ENCODE data around the gene SLC34A1. TPM values are rescaled to one million over a fixed set of nuclear protein-coding genes. Genes with fewer than 3 reads are reported as not detected.
A peak's percentile ranks its signal among the peaks of the same experiment; 100 is the strongest.

SLC34A1 gene
- total and polyA plus RNA-seq, 9 donors, result not detected

GRCh38 chr5:177382423-177383029 lies 1.7 kb upstream of the SLC34A1 start:
- Histone ChIP-seq H3K27me3 (no peaks in the 10 kb centered on the region), H3K36me3 (no peaks in the 10 kb centered on the region), H3K4me3 (no peak overlapping the region), H3K4me1 (ENCODE audit: insufficient read depth) (no peaks in the 10 kb centered on the region), H3K27ac (no peak overlapping the region), H3K9me3 (no peaks in the 10 kb centered on the region)
- peak in 2 of 5 donors; percentile 44 to 72 for DNase-seq
- intact Hi-C loops (cut with DNase I), result loop anchor here in 2 of 4 donors (10.0 kb wide), 2 partner anchors 268 to 792 kb away; no protein-coding TSS in a partner anchor
- WGBS, 3 donors, result 15 to 26% (median 20%) methylated on average over 11 of the region's 11 CpGs
- TF ChIP-seq EP300 (IDR thresholded peaks at IDR 0.05), result no peak
- no peak for TF ChIP-seq POLR2A (IDR thresholded peaks at IDR 0.05)
- TF ChIP-seq CTCF (IDR thresholded peaks at IDR 0.05), result no peak

- intact Hi-C loops (cut with DNase I), result loop anchor here in 2 of 4 donors (10.0 kb wide), 2 partner anchors 268 to 792 kb away; no protein-coding TSS in a partner anchor
- Histone ChIP-seq H3K27me3 (no peaks in the 10 kb centered on the region), H3K27ac (no peak overlapping the region), H3K4me3 (no peak overlapping the region), H3K36me3 (no peaks in the 10 kb centered on the region), H3K4me1 (ENCODE audit: insufficient read depth) (no peaks in the 10 kb centered on the region), H3K9me3 (no peaks in the 10 kb centered on the region)
- TF ChIP-seq CTCF (IDR thresholded peaks at IDR 0.05) (no peak), EP300 (IDR thresholded peaks at IDR 0.05) (no peak), POLR2A (IDR thresholded peaks at IDR 0.05) (no peak)
- 80 to 84% (median 80%) methylated on average over 9 of the region's 9 CpGs for WGBS, 3 donors
- DNase-seq, result no peak
These were observed 1.1 kb upstream of the SLC34A1 start for GRCh38 chr5:177383181-177383580.

GRCh38 chr5:177385720-177386119 lies 1.5 kb downstream of the SLC34A1 start:
- H3K4me1 ChIP-seq (ENCODE audit: insufficient read depth), result no peaks in the 10 kb centered on the region
- H3K9me3 ChIP-seq, result no peaks in the 10 kb centered on the region
- no peak overlapping the region for H3K27ac ChIP-seq
- TF ChIP-seq CTCF (IDR thresholded peaks at IDR 0.05), result no peak
- TF ChIP-seq EP300 (IDR thresholded peaks at IDR 0.05), result no peak
- no peak for TF ChIP-seq POLR2A (IDR thresholded peaks at IDR 0.05)
- no peaks in the 10 kb centered on the region for H3K27me3 ChIP-seq
- WGBS, 3 donors, result 58 to 63% (median 63%) methylated on average over 11 of the region's 11 CpGs
- no peak for DNase-seq
- H3K4me3 ChIP-seq, result no peak overlapping the region
- H3K36me3 ChIP-seq, result no peaks in the 10 kb centered on the region
- intact Hi-C loops (cut with DNase I), result loop anchor here in 2 of 4 donors (10.0 kb wide), 2 partner anchors 271 to 789 kb away; no protein-coding TSS in a partner anchor

- Histone ChIP-seq H3K36me3 (no peaks in the 10 kb centered on the region), H3K27me3 (no peaks in the 10 kb centered on the region), H3K4me1 (ENCODE audit: insufficient read depth) (no peaks in the 10 kb centered on the region), H3K4me3 (no peak overlapping the region), H3K9me3 (no peaks in the 10 kb centered on the region), H3K27ac (no peak overlapping the region)
- intact Hi-C loops (cut with DNase I), result loop anchor here in 2 of 4 donors (10.0 kb wide), 2 partner anchors 272 to 788 kb away; no protein-coding TSS in a partner anchor
- 75 to 80% (median 80%) methylated on average over 8 of the region's 8 CpGs for WGBS, 3 donors
- no peak for DNase-seq
- no peak for TF ChIP-seq EP300 (IDR thresholded peaks at IDR 0.05)
- no peak for TF ChIP-seq POLR2A (IDR thresholded peaks at IDR 0.05)
- TF ChIP-seq CTCF (IDR thresholded peaks at IDR 0.05), result no peak
These were observed 2.3 kb downstream of the SLC34A1 start for GRCh38 chr5:177386542-177386941.
